IMR-90 (cell line): ENCODE results near the gene SEPTIN5. TPM values are rescaled to one million over a fixed set of nuclear protein-coding genes. Genes with fewer than 3 reads are reported as not detected.
A peak's percentile ranks its signal among the peaks of the same experiment; 100 is the strongest.

Experiments used
- ATAC-seq: fragments of 200-7000 bp; cut with Tn5 transposase; 2 replicates; pipeline ENCODE4 v1.9.1; 2020; ENCODE audit warnings: low read depth, mild to moderate bottlenecking, moderate library complexity
- BruUV-seq: library from RNA; stranded (reverse); fragments of 400-500 nt; replicated peaks from 2 replicates; lab custom pipeline; 2021; lab: Mats Ljungman, UMichigan
- CTCF ChIA-PET: fragments of 300-600 bp; formaldehyde crosslinking; extraction: SDS; loops from one replicate; lab custom pipeline; 2021; ENCODE audit warnings: antibody characterized with exemption; lab: Yijun Ruan, JAX
- POLR2A ChIA-PET: fragments of 300-600 bp; sonication (Branson Sonifier 250); formaldehyde crosslinking; loops from one replicate; lab custom pipeline; 2022; ENCODE audit warnings: antibody characterized with exemption; ENCODE audit not compliant: unreplicated experiment; lab: Charles Lee
- DNase-seq: peaks from one replicate; pipeline ENCODE4 v3.0.0; 2013
- H2AFZ ChIP-seq: replicated peaks from 2 replicates; pipeline ENCODE3; 2013; ENCODE audit warnings: low read length, mild to moderate bottlenecking; ENCODE audit not compliant: poor library complexity
- H2AK5ac ChIP-seq: 2 replicates; pipeline ENCODE4 v1.6.1; 2013; ENCODE audit warnings: low read depth, low read length, inconsistent platforms
- H2AK9ac ChIP-seq: replicated peaks from 2 replicates; pipeline ENCODE3; 2013; ENCODE audit warnings: mild to moderate bottlenecking, low read depth, low read length, moderate library complexity; ENCODE audit not compliant: poor library complexity
- H2BK120ac ChIP-seq: 2 replicates; pipeline ENCODE4 v1.6.1; 2013; ENCODE audit warnings: low read depth, low read length, inconsistent platforms
- H2BK15ac ChIP-seq: 3 replicates; pipeline ENCODE4 v1.6.1; 2013; ENCODE audit warnings: low read depth, low read length, inconsistent platforms
- H2BK20ac ChIP-seq: 2 replicates; pipeline ENCODE4 v1.6.1; 2013; ENCODE audit warnings: low read depth, mild to moderate bottlenecking, inconsistent platforms, low read length, moderate library complexity
- H2BK5ac ChIP-seq: 2 replicates; pipeline ENCODE4 v1.6.1; 2013; ENCODE audit warnings: mild to moderate bottlenecking, low read depth, low read length, inconsistent platforms; ENCODE audit not compliant: poor library complexity, severe bottlenecking
- H3K14ac ChIP-seq: replicated peaks from 2 replicates; pipeline ENCODE4 v1.6.1; 2013; ENCODE audit warnings: low read depth, low read length, inconsistent platforms
- H3K18ac ChIP-seq: 2 replicates; pipeline ENCODE4 v1.6.1; 2013; ENCODE audit warnings: low read depth, low read length, control low read depth
- H3K23ac ChIP-seq: 2 replicates; pipeline ENCODE4 v1.6.1; 2013; ENCODE audit warnings: low read depth, low read length, inconsistent platforms
- H3K27ac ChIP-seq: 2 replicates; pipeline ENCODE4 v1.5.1; 2013; ENCODE audit warnings: mild to moderate bottlenecking, control low read depth, low read length; ENCODE audit not compliant: insufficient read depth
- H3K27me3 ChIP-seq: 2 replicates; pipeline ENCODE4 v1.6.1; 2013; ENCODE audit warnings: low read length; ENCODE audit not compliant: control insufficient read depth, insufficient read depth
- H3K36me3 ChIP-seq: 2 replicates; pipeline ENCODE4 v1.6.1; 2013; ENCODE audit warnings: low read length, mixed read lengths; ENCODE audit not compliant: control insufficient read depth, insufficient read depth
- H3K4ac ChIP-seq: 2 replicates; pipeline ENCODE4 v1.6.1; 2013; ENCODE audit warnings: low read depth, low read length, inconsistent platforms
- H3K4me1 ChIP-seq: 2 replicates; pipeline ENCODE4 v1.6.1; 2013; ENCODE audit warnings: low read length, mixed read lengths; ENCODE audit not compliant: control insufficient read depth, insufficient read depth
- H3K4me2 ChIP-seq: 2 replicates; pipeline ENCODE4 v1.6.1; 2013; ENCODE audit warnings: low read depth, mild to moderate bottlenecking, control low read depth, low read length, moderate library complexity
- H3K4me3 ChIP-seq: 2 replicates; pipeline ENCODE4 v1.5.1; 2013; ENCODE audit warnings: low read depth, mild to moderate bottlenecking, control low read depth, low read length, moderate library complexity; ENCODE audit not compliant: insufficient read depth
- H3K56ac ChIP-seq: 2 replicates; pipeline ENCODE4 v1.6.1; 2013; ENCODE audit warnings: low read length, inconsistent platforms; ENCODE audit not compliant: insufficient read depth; ENCODE audit errors: extremely low read depth
- H3K79me1 ChIP-seq, 2 experiments: 2 replicates each; pipeline ENCODE4 v1.6.1; 2013; ENCODE audit warnings: low read length in 2 of 2, inconsistent platforms in 1 of 2, low read depth in 1 of 2
- H3K9ac ChIP-seq: 2 replicates; pipeline ENCODE4 v1.6.1; 2013; ENCODE audit warnings: low read depth, low read length, control low read depth
- H3K9me1 ChIP-seq: 2 replicates; pipeline ENCODE4 v1.6.1; 2013; ENCODE audit warnings: low read length, inconsistent platforms; ENCODE audit not compliant: insufficient read depth
- H3K9me3 ChIP-seq: 2 replicates; pipeline ENCODE4 v1.6.1; 2013; ENCODE audit warnings: low read length; ENCODE audit not compliant: control insufficient read depth, insufficient read depth
- H4K20me1 ChIP-seq: 2 replicates; pipeline ENCODE4 v1.6.1; 2013; ENCODE audit warnings: low read length, inconsistent platforms; ENCODE audit not compliant: insufficient read depth
- H4K5ac ChIP-seq: 2 replicates; pipeline ENCODE4 v1.6.1; 2013; ENCODE audit warnings: mild to moderate bottlenecking, low read depth, low read length, control low read depth
- H4K8ac ChIP-seq, 2 experiments: 2 replicates each; pipeline ENCODE4 v1.6.1; 2013; ENCODE audit warnings: low read depth in 2 of 2, low read length in 2 of 2, control low read depth in 1 of 2, inconsistent platforms in 1 of 2
- H4K91ac ChIP-seq: 2 replicates; pipeline ENCODE4 v1.6.1; 2013; ENCODE audit warnings: low read depth, low read length, inconsistent platforms; ENCODE audit not compliant: insufficient read depth
- BHLHE40 ChIP-seq: fragments of 150-350 bp; IDR thresholded peaks from 2 replicates; pipeline ENCODE4 v1.6.1; 2016; ENCODE audit warnings: mild to moderate bottlenecking, low read depth, low read length
- CEBPB ChIP-seq: IDR thresholded peaks from 2 replicates; pipeline ENCODE4 v1.6.1; 2012; ENCODE audit warnings: low read depth, low read length, improper control_type of control experiment
- CHD1 ChIP-seq: IDR thresholded peaks from 2 replicates; pipeline ENCODE4 v1.6.1; 2012; ENCODE audit warnings: low read depth, low read length, improper control_type of control experiment
- FOS ChIP-seq: fragments of 150-350 bp; IDR thresholded peaks from 2 replicates; pipeline ENCODE4 v1.6.1; 2016; ENCODE audit warnings: low read depth, low read length
- MAFK ChIP-seq: IDR thresholded peaks from 2 replicates; pipeline ENCODE4 v1.6.1; 2012; ENCODE audit warnings: low read depth, low read length, improper control_type of control experiment
- MAZ ChIP-seq: IDR thresholded peaks from 2 replicates; pipeline ENCODE4 v1.6.1; 2012; ENCODE audit warnings: low read depth, mild to moderate bottlenecking, low read length, improper control_type of control experiment, moderate library complexity, borderline replicate concordance
- MXI1 ChIP-seq: IDR thresholded peaks from 2 replicates; pipeline ENCODE4 v1.6.1; 2012; ENCODE audit warnings: low read depth, mild to moderate bottlenecking, low read length, moderate library complexity, borderline replicate concordance
- NFE2L2 ChIP-seq: fragments of 150-350 bp; IDR thresholded peaks from 2 replicates; pipeline ENCODE4 v1.6.1; 2016; ENCODE audit warnings: low read depth, mild to moderate bottlenecking, low read length
- POLR2A ChIP-seq: IDR thresholded peaks from 2 replicates; pipeline ENCODE4 v1.6.1; 2012; ENCODE audit warnings: mild to moderate bottlenecking, low read depth, low read length
- RAD21 ChIP-seq: IDR thresholded peaks from 2 replicates; pipeline ENCODE4 v1.6.1; 2012; ENCODE audit warnings: low read length, improper control_type of control experiment
- RCOR1 ChIP-seq: IDR thresholded peaks from 2 replicates; pipeline ENCODE4 v1.6.1; 2012; ENCODE audit warnings: mild to moderate bottlenecking, low read length, improper control_type of control experiment; ENCODE audit not compliant: insufficient replicate concordance
- RFX5 ChIP-seq: IDR thresholded peaks from 2 replicates; pipeline ENCODE4 v1.8.0; 2012; ENCODE audit warnings: low read depth, mild to moderate bottlenecking, low read length, moderate library complexity
- USF2 ChIP-seq: fragments of 150-350 bp; IDR thresholded peaks from 2 replicates; pipeline ENCODE4 v1.6.1; 2017; ENCODE audit warnings: mild to moderate bottlenecking, antibody characterized with exemption, low read length, low read depth
- WGBS, 2 experiments: methylation state at CpG; one replicate each; pipeline versions ENCODE4 v1.1.5 to v1.1.7; 2013; ENCODE audit warnings: missing lambda C conversion rate in 2 of 2; ENCODE audit not compliant: insufficient read length in 1 of 2; ENCODE audit errors: extremely low coverage in 2 of 2; 5-methylcytosine and 5-hydroxymethylcytosine counted together
- dilution Hi-C: fragments of 300-500 bp; cut with HindIII; formaldehyde crosslinking; loops from one replicate; pipeline ENCODE4 v1.14.3; 2018; ENCODE audit warnings: low sequenced_read_pairs; ENCODE audit not compliant: unreplicated experiment
- in situ Hi-C: fragments of 300-500 bp; cut with MboI; formaldehyde crosslinking; loops from 3 replicates; pipeline ENCODE4 v1.14.3; 2019; ENCODE audit warnings: low sequenced_read_pairs, inconsistent platforms, mixed read lengths
- intact Hi-C: fragments of 100-400 bp; cut with micrococcal nuclease; formaldehyde crosslinking; loops from 2 replicates; pipeline ENCODE4 v1.10.0; 2022
- polyA plus RNA-seq, 3 experiments: library from polyadenylated mRNA; depleted of rRNA; stranded (reverse); fragments of >200 nt; gene quantifications; 2 replicates each; pipeline ENCODE4 v1.2.3, GENCODE V29; 2012; ENCODE audit warnings: low replicate concordance in 1 of 3
- total RNA-seq: library from RNA; depleted of rRNA; stranded (reverse); fragments of >200 nt; gene quantifications from 2 replicates; pipeline ENCODE4 v1.2.3, GENCODE V29; 2012
- TF ChIP-seq, protein P1 (sequence below): conservative IDR thresholded peaks from 2 replicates; pipeline ENCODE4 v1.5.1; 2012; ENCODE audit warnings: mild to moderate bottlenecking, low read depth, low read length, improper control_type of control experiment
- TF ChIP-seq, protein P2 (sequence below): fragments of 150-350 bp; IDR thresholded peaks from 2 replicates; pipeline ENCODE4 v1.6.1; 2016; ENCODE audit warnings: low read depth, mild to moderate bottlenecking, low read length, moderate library complexity, borderline replicate concordance

Gene SEPTIN5
- total and polyA plus RNA-seq, 2 of the 4 experiments (the other 2 are of a cell fraction): 16.8 to 20.7 TPM

DNA sequence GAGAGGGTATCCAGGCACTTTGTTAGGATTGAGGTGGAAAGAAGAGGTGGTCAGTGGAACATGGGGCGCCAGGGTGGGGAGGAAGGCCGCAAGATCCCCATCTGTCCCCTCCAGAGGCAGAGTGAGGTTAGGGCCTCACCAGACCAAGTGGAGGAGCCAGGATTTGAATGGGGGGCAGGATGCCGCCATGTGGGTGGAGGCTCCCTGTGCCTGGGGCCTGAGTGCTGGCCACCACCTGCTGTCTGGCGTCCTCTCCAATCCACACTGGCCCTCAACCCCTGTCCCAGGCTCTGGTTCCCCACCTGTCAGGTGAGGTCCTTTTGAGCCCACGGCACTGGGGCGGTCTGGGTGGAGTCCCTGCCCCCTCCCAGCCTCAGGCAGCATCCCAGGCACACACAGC lies 28.8 kb downstream of the SEPTIN5 start:
- H3K4me3 ChIP-seq: no peak overlapping the region
- H3K4me2 ChIP-seq: no peak overlapping the region
- H2AK5ac ChIP-seq: no peak overlapping the region
- H3K23ac ChIP-seq: no peak overlapping the region
- H3K18ac ChIP-seq: no peak overlapping the region
- H3K4me1 ChIP-seq: no peaks in the 10 kb centered on the region
- BruUV-seq: no TSS peak
- no peak for ATAC-seq
- no peak overlapping the region for H2BK120ac ChIP-seq
- H2BK15ac ChIP-seq: no peak overlapping the region
- H2AK9ac ChIP-seq: peak overlapping the region; percentile 65
- no peaks in the 10 kb centered on the region; the same call in 1 of the 2 replicates for H4K20me1 ChIP-seq
- no peaks in the 10 kb centered on the region for H3K9me1 ChIP-seq
- no peak overlapping the region for H3K56ac ChIP-seq
- H3K27ac ChIP-seq: no peak overlapping the region
- dilution Hi-C loops (no loop called here), intact Hi-C loops (no loop called here), in situ Hi-C loops (no loop called here)
- no peak overlapping the region for H2BK5ac ChIP-seq
- no peak overlapping the region for H3K4ac ChIP-seq
- H4K8ac ChIP-seq: no peak overlapping the region
- H3K14ac ChIP-seq: no peak overlapping the region
- no peak overlapping the region for H2AFZ ChIP-seq
- no peak overlapping the region for H4K91ac ChIP-seq
- no peak overlapping the region for H4K5ac ChIP-seq
- ChIA-PET POLR2A (no interaction called here), CTCF (interaction anchor here (1.3 kb wide), 1 partner anchor 13 kb away, joined by 4 read pairs; no protein-coding TSS in a partner anchor)
- 69% methylated on average over 2 of the region's 6 CpGs; no CpG with 5 or more reads in 1 of the 2 experiments for WGBS, 2 experiments
- no peaks in the 10 kb centered on the region for H3K36me3 ChIP-seq
- no peak for TF ChIP-seq USF2
- no peak for TF ChIP-seq POLR2A
- TF ChIP-seq RFX5: no peak
- TF ChIP-seq, protein P1, sequence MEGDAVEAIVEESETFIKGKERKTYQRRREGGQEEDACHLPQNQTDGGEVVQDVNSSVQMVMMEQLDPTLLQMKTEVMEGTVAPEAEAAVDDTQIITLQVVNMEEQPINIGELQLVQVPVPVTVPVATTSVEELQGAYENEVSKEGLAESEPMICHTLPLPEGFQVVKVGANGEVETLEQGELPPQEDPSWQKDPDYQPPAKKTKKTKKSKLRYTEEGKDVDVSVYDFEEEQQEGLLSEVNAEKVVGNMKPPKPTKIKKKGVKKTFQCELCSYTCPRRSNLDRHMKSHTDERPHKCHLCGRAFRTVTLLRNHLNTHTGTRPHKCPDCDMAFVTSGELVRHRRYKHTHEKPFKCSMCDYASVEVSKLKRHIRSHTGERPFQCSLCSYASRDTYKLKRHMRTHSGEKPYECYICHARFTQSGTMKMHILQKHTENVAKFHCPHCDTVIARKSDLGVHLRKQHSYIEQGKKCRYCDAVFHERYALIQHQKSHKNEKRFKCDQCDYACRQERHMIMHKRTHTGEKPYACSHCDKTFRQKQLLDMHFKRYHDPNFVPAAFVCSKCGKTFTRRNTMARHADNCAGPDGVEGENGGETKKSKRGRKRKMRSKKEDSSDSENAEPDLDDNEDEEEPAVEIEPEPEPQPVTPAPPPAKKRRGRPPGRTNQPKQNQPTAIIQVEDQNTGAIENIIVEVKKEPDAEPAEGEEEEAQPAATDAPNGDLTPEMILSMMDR: no peak
- TF ChIP-seq MXI1: no peak
- TF ChIP-seq, protein P2, sequence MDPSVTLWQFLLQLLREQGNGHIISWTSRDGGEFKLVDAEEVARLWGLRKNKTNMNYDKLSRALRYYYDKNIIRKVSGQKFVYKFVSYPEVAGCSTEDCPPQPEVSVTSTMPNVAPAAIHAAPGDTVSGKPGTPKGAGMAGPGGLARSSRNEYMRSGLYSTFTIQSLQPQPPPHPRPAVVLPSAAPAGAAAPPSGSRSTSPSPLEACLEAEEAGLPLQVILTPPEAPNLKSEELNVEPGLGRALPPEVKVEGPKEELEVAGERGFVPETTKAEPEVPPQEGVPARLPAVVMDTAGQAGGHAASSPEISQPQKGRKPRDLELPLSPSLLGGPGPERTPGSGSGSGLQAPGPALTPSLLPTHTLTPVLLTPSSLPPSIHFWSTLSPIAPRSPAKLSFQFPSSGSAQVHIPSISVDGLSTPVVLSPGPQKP: no peak
- TF ChIP-seq CEBPB: no peak
- no peak for TF ChIP-seq FOS
- TF ChIP-seq MAFK: no peak
- TF ChIP-seq RCOR1: no peak
- no peak for TF ChIP-seq MAZ
- TF ChIP-seq RAD21: no peak
- no peak for TF ChIP-seq CHD1
- TF ChIP-seq BHLHE40: no peak
- no peak for TF ChIP-seq NFE2L2
- no peak overlapping the region for H3K9ac ChIP-seq
- no peaks in the 10 kb centered on the region for H3K79me1 ChIP-seq
- H3K27me3 ChIP-seq: no peaks in the 10 kb centered on the region; the same call in 1 of the 2 replicates
- no peaks in the 10 kb centered on the region for H3K9me3 ChIP-seq
- DNase-seq: no peak
- no peak overlapping the region for H2BK20ac ChIP-seq
